GM23338 (cell line): Measurements from ENCODE around the gene FHIT. TPM values are rescaled to one million over a fixed set of nuclear protein-coding genes. Genes with fewer than 3 reads are reported as not detected.

ENCODE experiments used
- ATAC-seq: fragments of 200-7000 bp; cut with Tn5 transposase; 3 replicates; pipeline ENCODE4 v1.9.1; 2020
- DNase-seq: peaks from one replicate; pipeline ENCODE4 v3.0.0-alpha.2; 2015; ENCODE audit warnings: low spot score
- H2AFZ ChIP-seq: fragments of 200-600 bp; sonication (generic); 2 replicates; pipeline ENCODE4 v1.8.0; 2016; ENCODE audit warnings: antibody characterized with exemption, mild to moderate bottlenecking, moderate library complexity
- H3F3A ChIP-seq: fragments of 200-600 bp; sonication (generic); replicated peaks from 2 replicates; pipeline ENCODE4 v1.8.0; 2017; ENCODE audit warnings: antibody characterized with exemption, mixed run types, low read depth
- H3K27ac ChIP-seq: fragments of 200-600 bp; sonication (generic); 2 replicates; pipeline ENCODE4 v1.6.1; 2016; ENCODE audit warnings: low read depth
- H3K27me3 ChIP-seq: fragments of 200-600 bp; sonication (generic); 2 replicates; pipeline ENCODE4 v1.8.0; 2016; ENCODE audit warnings: mild to moderate bottlenecking, mixed run types, moderate library complexity; ENCODE audit not compliant: insufficient read depth
- H3K36me3 ChIP-seq: fragments of 200-600 bp; sonication (generic); 2 replicates; pipeline ENCODE4 v1.8.0; 2016; ENCODE audit warnings: mild to moderate bottlenecking; ENCODE audit not compliant: insufficient read depth
- H3K4me1 ChIP-seq: fragments of 200-600 bp; sonication (generic); 2 replicates; pipeline ENCODE4 v1.8.0; 2016; ENCODE audit warnings: mild to moderate bottlenecking, moderate library complexity; ENCODE audit not compliant: insufficient read depth
- H3K4me2 ChIP-seq: fragments of 200-600 bp; sonication (generic); 2 replicates; pipeline ENCODE4 v1.7.1; 2017; ENCODE audit warnings: mixed run types
- H3K4me3 ChIP-seq: fragments of 200-600 bp; sonication (generic); 2 replicates; pipeline ENCODE4 v1.6.1; 2016; ENCODE audit warnings: mixed run types
- H3K79me2 ChIP-seq: fragments of 200-600 bp; sonication (generic); replicated peaks from 2 replicates; pipeline ENCODE4 v1.8.0; 2017; ENCODE audit warnings: mild to moderate bottlenecking; ENCODE audit not compliant: insufficient read depth
- H3K9me2 ChIP-seq: fragments of 200-600 bp; sonication (generic); 2 replicates; pipeline ENCODE4 v1.8.0; 2017; ENCODE audit not compliant: insufficient read depth
- H4K20me1 ChIP-seq: fragments of 200-600 bp; sonication (generic); replicated peaks from 2 replicates; pipeline ENCODE4 v1.8.0; 2017; ENCODE audit warnings: mild to moderate bottlenecking; ENCODE audit not compliant: insufficient read depth
- H3K27ac Mint-ChIP-seq: 2 replicates; pipeline ENCODE4 v1.8.0; 2020; ENCODE audit warnings: inconsistent platforms, mild to moderate bottlenecking, moderate library complexity, mixed read lengths
- H3K27me3 Mint-ChIP-seq: 3 replicates; pipeline ENCODE4 v1.8.0; 2022; ENCODE audit warnings: low read depth, mild to moderate bottlenecking, moderate library complexity, mixed read lengths, inconsistent platforms; ENCODE audit not compliant: insufficient read depth, poor library complexity
- H3K36me3 Mint-ChIP-seq: 3 replicates; pipeline ENCODE4 v1.8.0; 2021; ENCODE audit warnings: low read depth, mild to moderate bottlenecking, inconsistent platforms, moderate library complexity, mixed read lengths
- H3K4me1 Mint-ChIP-seq: 3 replicates; pipeline ENCODE4 v1.8.0; 2020; ENCODE audit warnings: mild to moderate bottlenecking, inconsistent platforms, mixed read lengths
- H3K4me3 Mint-ChIP-seq: 3 replicates; pipeline ENCODE4 v1.8.0; 2021; ENCODE audit warnings: moderate library complexity, mild to moderate bottlenecking, inconsistent platforms, mixed read lengths
- H3K9me3 Mint-ChIP-seq: 3 replicates; pipeline ENCODE4 v1.8.0; 2020; ENCODE audit warnings: moderate library complexity, mild to moderate bottlenecking, inconsistent platforms, mixed read lengths
- CREB1 ChIP-seq: fragments of 250-450 bp; sonication (Bioruptor Pico); IDR thresholded peaks from 2 replicates; pipeline ENCODE4 v1.5.0; 2020; ENCODE audit warnings: low read depth, mild to moderate bottlenecking, moderate library complexity
- CTCF ChIP-seq, 2 experiments: fragments of 200-600 bp in 1 of 2; sonication (generic) in 1 of 2; conservative IDR thresholded peaks; 2 replicates each; pipeline versions ENCODE4 v1.5.1 to v1.6.1; 2016 to 2017; ENCODE audit warnings: antibody characterized with exemption in 2 of 2, low read depth in 2 of 2, mild to moderate bottlenecking in 2 of 2, moderate library complexity in 1 of 2
- ETS1 ChIP-seq: IDR thresholded peaks from 2 replicates; pipeline ENCODE4 v1.6.1; 2016; ENCODE audit warnings: antibody characterized with exemption
- EZH2phosphoT487 ChIP-seq: fragments of 200-600 bp; sonication (generic); IDR thresholded peaks from one replicate; pipeline ENCODE4 v1.8.1; 2018; ENCODE audit warnings: antibody characterized with exemption; ENCODE audit not compliant: unreplicated experiment
- JUNB ChIP-seq: IDR thresholded peaks from one replicate; pipeline ENCODE4 v1.6.1; 2016; ENCODE audit warnings: antibody characterized with exemption; ENCODE audit not compliant: unreplicated experiment
- NANOG ChIP-seq: IDR thresholded peaks from 2 replicates; pipeline ENCODE4 v1.6.1; 2016; ENCODE audit warnings: antibody characterized with exemption, borderline replicate concordance
- POLR2AphosphoS5 ChIP-seq: IDR thresholded peaks from 2 replicates; pipeline ENCODE4 v1.6.1; 2016; ENCODE audit warnings: antibody characterized with exemption, low read depth
- STAT1 ChIP-seq: IDR thresholded peaks from one replicate; pipeline ENCODE4 v1.6.1; 2016; ENCODE audit warnings: antibody characterized with exemption; ENCODE audit not compliant: unreplicated experiment
- ZNF114 ChIP-seq: fragments of 250-450 bp; sonication (Bioruptor Pico); IDR thresholded peaks from 2 replicates; pipeline ENCODE4 v1.5.0; 2020; ENCODE audit warnings: mild to moderate bottlenecking, moderate library complexity
- ZNF462 ChIP-seq: fragments of 250-450 bp; sonication (Bioruptor Pico); IDR thresholded peaks from 2 replicates; pipeline ENCODE4 v1.5.0; 2020; ENCODE audit warnings: mild to moderate bottlenecking, moderate library complexity
- polyA plus RNA-seq: library from polyadenylated mRNA; unstranded; fragments of >200 nt; fragmentation: Nextera tagmentation; extraction: Ambion mirVana; gene quantifications from 2 replicates; pipeline ENCODE4 v1.2.1, GENCODE V29; 2016
- total RNA-seq: library from RNA; depleted of rRNA; stranded (reverse); fragments of >200 nt; shearing (Covaris generic); gene quantifications from 2 replicates; pipeline ENCODE4 v1.2.3, GENCODE V29; 2014

Gene FHIT
- total and polyA plus RNA-seq, 2 experiments from 2014 or later, result 3.0 to 8.3 TPM

- TF ChIP-seq ETS1 (no peak), CTCF (conservative IDR thresholded peaks at IDR 0.05; ENCODE audit: low read depth in 2 of 2) (no peak), EZH2phosphoT487 (no peak), POLR2AphosphoS5 (no peak), JUNB (no peak), CREB1 (CRISPR knock-in tag) (no peak), NANOG (no peak), STAT1 (no peak)
Measured at GRCh38 chr3:60779637-60780036, 471.6 kb downstream of the FHIT start (continued).

GRCh38 chr3:60775985-60776384 is 475.3 kb downstream of the FHIT start:
- H4K20me1 ChIP-seq, result no peaks in the 10 kb centered on the region
- H3K36me3 ChIP-seq, result peaks cover 17% of the 10 kb centered on the region
- no peak overlapping the region for H3K4me2 ChIP-seq
- no peak overlapping the region for H3K27ac ChIP-seq
- H2AFZ ChIP-seq, result no peak overlapping the region
- H3K4me1 ChIP-seq, result peaks cover 24% of the 10 kb centered on the region
- no peaks in the 10 kb centered on the region for H3K27me3 ChIP-seq
- peaks cover 25% of the 10 kb centered on the region for H3K4me1 Mint-ChIP-seq
- H3K9me3 Mint-ChIP-seq, result peaks cover 62% of the 10 kb centered on the region
- no peaks in the 10 kb centered on the region for H3F3A ChIP-seq
- DNase-seq (no peak), ATAC-seq (no peak)
- H3K27ac Mint-ChIP-seq, result no peak overlapping the region
- H3K9me2 ChIP-seq, result peaks cover 5% of the 10 kb centered on the region; the same call in 1 of the 2 replicates
- H3K79me2 ChIP-seq, result no peaks in the 10 kb centered on the region
- H3K4me3 ChIP-seq, result no peak overlapping the region
- peaks cover 72% of the 10 kb centered on the region for H3K36me3 Mint-ChIP-seq
- H3K27me3 Mint-ChIP-seq, result peaks cover 3% of the 10 kb centered on the region
- H3K4me3 Mint-ChIP-seq, result no peak overlapping the region
- no peak for TF ChIP-seq JUNB
- TF ChIP-seq ZNF114 (CRISPR knock-in tag), result no peak
- no peak for TF ChIP-seq STAT1
- no peak for TF ChIP-seq CTCF (conservative IDR thresholded peaks at IDR 0.05; ENCODE audit: low read depth in 2 of 2)
- TF ChIP-seq ZNF462, result no peak
- no peak for TF ChIP-seq CREB1 (CRISPR knock-in tag)
